Muscle layer of colon (tissue), 2 donors: ENCODE results near the gene SWSAP1.
"Not testable (repeated sequence)": the region's sequence is repeated elsewhere in the genome, so short reads cannot be mapped to it uniquely, and the experiment has no call there.

Experiments
- H3K27ac ChIP-seq: one replicate; pipeline ENCODE4 v1.7.0; 2013; ENCODE audit warnings: low read depth, mild to moderate bottlenecking, low read length, moderate library complexity
- H3K27me3 ChIP-seq, 2 donors: one replicate each; pipeline ENCODE4 v1.7.0; 2013; ENCODE audit warnings: low read length in 2 of 2, mild to moderate bottlenecking in 2 of 2; ENCODE audit not compliant: insufficient read depth in 2 of 2, control insufficient read depth in 1 of 2
- H3K36me3 ChIP-seq: one replicate; pipeline ENCODE4 v1.7.0; 2013; ENCODE audit warnings: mild to moderate bottlenecking, low read length; ENCODE audit not compliant: insufficient read depth
- H3K4me1 ChIP-seq: one replicate; pipeline ENCODE4 v1.7.0; 2013; ENCODE audit warnings: mild to moderate bottlenecking, low read length; ENCODE audit not compliant: insufficient read depth
- H3K4me3 ChIP-seq, 2 donors: one replicate each; pipeline ENCODE4 v1.7.0; 2013; ENCODE audit warnings: low read length in 2 of 2, low read depth in 1 of 2, mild to moderate bottlenecking in 1 of 2, moderate library complexity in 1 of 2
- H3K9ac ChIP-seq: one replicate; pipeline ENCODE4 v1.7.0; 2013; ENCODE audit warnings: low read length
- H3K9me3 ChIP-seq: one replicate; pipeline ENCODE4 v1.7.0; 2013; ENCODE audit warnings: mild to moderate bottlenecking, low read length
- donor health status: abdominal sarcoma.
- donor health status: Adenocarcinoma of cecum.

SWSAP1 gene

DNA sequence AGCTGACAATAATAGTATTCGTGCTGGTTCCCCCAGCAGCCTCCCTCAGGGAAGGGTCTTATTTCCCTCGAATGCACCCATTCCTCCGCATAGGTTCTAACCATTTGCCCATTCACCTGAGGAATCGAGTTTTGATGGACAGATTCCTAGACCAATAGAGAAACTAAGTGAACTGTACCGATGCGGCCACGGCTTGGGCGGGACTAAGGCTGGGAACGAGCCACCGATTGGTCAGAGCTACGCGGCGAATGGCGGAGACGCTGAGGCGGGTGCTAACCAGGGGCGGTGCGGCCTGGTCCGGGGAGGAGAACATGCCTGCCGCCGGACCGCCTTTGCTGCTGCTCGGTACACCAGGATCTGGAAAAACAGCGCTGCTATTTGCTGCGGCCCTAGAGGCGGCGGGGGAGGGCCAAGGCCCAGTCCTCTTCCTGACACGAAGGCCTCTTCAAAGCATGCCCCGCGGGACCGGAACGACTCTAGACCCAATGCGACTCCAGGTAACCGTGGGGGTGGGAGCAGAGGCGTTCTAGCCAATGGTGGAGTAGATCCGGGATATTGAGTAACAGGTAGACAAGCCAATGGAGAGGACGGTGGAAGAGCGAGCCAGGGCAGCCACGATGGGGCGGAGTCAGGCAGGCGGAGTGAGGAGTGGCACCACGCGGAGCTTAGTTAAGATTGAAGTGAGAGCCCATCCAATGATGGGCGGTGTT is at the start of gene SWSAP1:
Gene SWSAP1 (plus strand): TSS at position 234 of the 710 bp plus-strand sequence. CDS start 15 bp downstream, at position 249.
- H3K4me3 ChIP-seq: peak within 1 kb of the TSS; percentile 43 to 67
- H3K36me3 ChIP-seq: no peaks in the 10 kb centered on the region
- H3K9me3 ChIP-seq: no peaks in the 10 kb centered on the region
- H3K4me1 ChIP-seq: peaks cover 40% of the 10 kb centered on the region
- H3K9ac ChIP-seq: peak within 1 kb of the TSS; percentile 35
- H3K27ac ChIP-seq: peak within 1 kb of the TSS; percentile 93
- H3K27me3 ChIP-seq: no peaks in the 10 kb centered on the region

DNA sequence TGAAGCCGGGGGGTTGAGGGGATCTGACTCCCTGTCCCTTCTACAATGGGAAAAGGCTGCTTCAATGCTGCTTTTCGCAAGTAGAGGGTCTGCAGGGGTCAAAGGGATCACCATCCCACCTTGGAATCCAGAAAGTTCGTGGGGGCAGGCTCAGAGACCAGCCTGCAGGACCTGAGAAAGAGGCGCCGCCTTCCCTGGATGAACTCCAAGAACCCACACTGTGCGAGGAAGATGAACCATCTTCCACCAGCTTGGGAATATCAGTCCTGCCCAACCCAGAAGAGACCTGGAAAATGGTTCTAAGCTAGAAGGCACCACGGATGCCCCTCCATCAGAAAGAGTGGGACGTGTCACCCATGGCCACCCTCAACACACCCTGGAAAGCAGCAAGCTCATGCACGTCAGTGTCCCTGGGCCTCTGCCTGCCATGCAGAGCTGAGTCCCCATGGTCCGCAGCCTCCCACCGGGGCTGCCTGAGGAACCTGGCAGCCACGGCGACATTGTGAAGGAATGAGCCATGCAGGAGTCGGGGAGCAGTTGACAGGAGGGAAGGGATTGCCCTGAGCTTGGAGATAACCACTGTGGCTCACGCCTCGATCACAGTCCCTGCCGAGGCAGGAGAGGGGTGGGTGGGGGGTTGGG is 49.6 kb upstream of the SWSAP1 start:
- H3K9ac ChIP-seq: no peak overlapping the region
- no peaks in the 10 kb centered on the region for H3K9me3 ChIP-seq
- H3K4me3 ChIP-seq: no peak overlapping the region
- H3K27me3 ChIP-seq: no peaks in the 10 kb centered on the region
- no peaks in the 10 kb centered on the region for H3K36me3 ChIP-seq
- no peak overlapping the region for H3K27ac ChIP-seq
- peaks cover 14% of the 10 kb centered on the region for H3K4me1 ChIP-seq

DNA sequence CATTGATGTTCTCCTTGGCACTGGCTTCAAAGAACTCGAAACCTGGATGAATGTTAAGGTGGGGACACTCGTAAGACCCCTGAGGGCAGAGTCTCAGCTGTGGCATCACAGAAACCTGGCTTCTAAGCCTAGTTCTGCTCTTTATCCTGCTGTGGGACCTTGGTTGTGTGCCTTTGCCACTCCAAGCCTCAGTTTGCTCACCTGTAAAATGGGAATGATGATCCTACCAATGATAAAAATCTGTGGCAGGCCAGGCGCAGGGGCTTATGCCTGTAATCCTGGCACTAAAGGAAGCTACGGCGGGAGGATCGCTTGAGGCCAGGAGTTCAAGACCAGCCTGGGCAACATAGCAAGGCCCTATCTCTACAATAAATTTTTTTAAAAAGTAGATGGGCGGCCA is 48.9 kb upstream of the SWSAP1 start:
- no peak overlapping the region for H3K9ac ChIP-seq
- H3K4me1 ChIP-seq: peaks cover 14% of the 10 kb centered on the region
- no peaks in the 10 kb centered on the region for H3K9me3 ChIP-seq
- no peaks in the 10 kb centered on the region for H3K27me3 ChIP-seq
- H3K36me3 ChIP-seq: no peaks in the 10 kb centered on the region
- H3K4me3 ChIP-seq: no peak overlapping the region
- H3K27ac ChIP-seq: no peak overlapping the region

DNA sequence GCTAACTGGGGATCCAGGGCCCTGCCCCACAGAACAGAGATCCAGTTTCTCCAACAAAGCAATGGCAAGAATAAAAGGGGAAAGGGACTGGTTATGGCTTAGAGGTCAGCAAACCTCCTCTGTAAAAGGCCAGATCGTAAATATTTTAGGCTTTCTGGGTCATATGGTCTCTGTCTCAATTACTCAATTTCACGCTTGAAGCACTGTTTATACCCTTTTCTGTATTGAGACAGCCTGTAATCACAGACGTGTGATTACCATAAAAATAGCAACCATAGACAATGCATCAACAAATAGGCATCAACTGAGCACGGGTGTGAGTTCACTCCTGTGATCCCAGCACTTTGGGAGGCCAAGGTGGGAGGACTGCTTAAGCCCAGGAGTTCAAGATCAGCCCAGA is 44.3 kb upstream of the SWSAP1 start:
- Histone ChIP-seq H3K4me1 (no peaks in the 10 kb centered on the region), H3K9me3 (no peaks in the 10 kb centered on the region), H3K4me3 (no peak overlapping the region), H3K27me3 (no peaks in the 10 kb centered on the region), H3K9ac (no peak overlapping the region), H3K36me3 (peaks cover 23% of the 10 kb centered on the region), H3K27ac (no peak overlapping the region)

DNA sequence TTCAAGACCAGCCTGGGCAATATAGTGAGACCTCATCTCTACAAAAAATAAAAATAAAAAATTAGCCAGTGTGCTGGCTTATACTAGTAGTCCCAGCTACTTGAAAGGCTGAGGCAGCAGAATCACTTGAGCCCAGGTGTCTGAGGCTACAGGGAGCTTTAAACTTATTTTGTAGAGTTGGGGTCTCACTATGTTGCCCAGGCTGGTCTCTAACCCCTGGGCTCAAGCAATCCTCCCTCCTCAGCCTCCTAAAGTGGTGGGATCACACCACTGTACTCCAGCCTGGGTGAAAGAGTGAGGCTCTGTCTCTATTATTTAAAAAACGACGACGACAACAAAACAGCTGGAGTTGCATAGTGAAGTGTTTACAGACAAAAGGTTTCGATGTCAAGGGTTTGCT is 43.0 kb upstream of the SWSAP1 start:
- no peaks in the 10 kb centered on the region for H3K4me1 ChIP-seq
- H3K27me3 ChIP-seq: no peaks in the 10 kb centered on the region
- H3K9ac ChIP-seq: no peak overlapping the region
- H3K27ac ChIP-seq: no peak overlapping the region
- no peaks in the 10 kb centered on the region for H3K9me3 ChIP-seq
- no peak overlapping the region for H3K4me3 ChIP-seq
- H3K36me3 ChIP-seq: peaks cover 35% of the 10 kb centered on the region

GRCh38 chr19:11332822-11333221 is 41.6 kb upstream of the SWSAP1 start:
- no peaks in the 10 kb centered on the region for H3K27me3 ChIP-seq
- no peak overlapping the region for H3K4me3 ChIP-seq
- no peak overlapping the region for H3K9ac ChIP-seq
- H3K27ac ChIP-seq: no peak overlapping the region
- peaks cover 35% of the 10 kb centered on the region for H3K36me3 ChIP-seq
- no peaks in the 10 kb centered on the region for H3K4me1 ChIP-seq
- no peaks in the 10 kb centered on the region for H3K9me3 ChIP-seq

DNA sequence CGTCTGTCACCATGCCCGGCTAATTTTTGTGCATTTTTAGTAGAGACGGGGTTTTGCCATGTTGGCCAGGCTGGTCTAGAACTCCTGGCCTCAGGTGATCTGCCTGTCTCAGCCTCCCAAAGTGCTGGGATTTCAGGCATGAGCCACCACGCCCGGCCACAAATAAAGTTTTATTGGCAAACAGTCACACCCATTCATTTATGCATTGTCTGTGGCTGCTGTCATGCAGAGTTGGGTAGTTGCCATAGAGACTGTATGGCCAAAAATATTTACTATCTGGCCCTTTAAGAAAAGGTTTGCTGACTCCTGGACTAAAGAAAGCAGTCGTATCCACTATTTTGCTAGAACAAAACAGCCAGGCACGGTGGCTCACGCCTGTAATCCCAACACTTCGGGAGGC is 40.6 kb upstream of the SWSAP1 start:
- not testable (repeated sequence) for H3K27me3 ChIP-seq, H3K27ac ChIP-seq, H3K4me1 ChIP-seq, H3K9me3 ChIP-seq, H3K4me3 ChIP-seq, H3K9ac ChIP-seq
- peaks cover 35% of the 10 kb centered on the region for H3K36me3 ChIP-seq

DNA sequence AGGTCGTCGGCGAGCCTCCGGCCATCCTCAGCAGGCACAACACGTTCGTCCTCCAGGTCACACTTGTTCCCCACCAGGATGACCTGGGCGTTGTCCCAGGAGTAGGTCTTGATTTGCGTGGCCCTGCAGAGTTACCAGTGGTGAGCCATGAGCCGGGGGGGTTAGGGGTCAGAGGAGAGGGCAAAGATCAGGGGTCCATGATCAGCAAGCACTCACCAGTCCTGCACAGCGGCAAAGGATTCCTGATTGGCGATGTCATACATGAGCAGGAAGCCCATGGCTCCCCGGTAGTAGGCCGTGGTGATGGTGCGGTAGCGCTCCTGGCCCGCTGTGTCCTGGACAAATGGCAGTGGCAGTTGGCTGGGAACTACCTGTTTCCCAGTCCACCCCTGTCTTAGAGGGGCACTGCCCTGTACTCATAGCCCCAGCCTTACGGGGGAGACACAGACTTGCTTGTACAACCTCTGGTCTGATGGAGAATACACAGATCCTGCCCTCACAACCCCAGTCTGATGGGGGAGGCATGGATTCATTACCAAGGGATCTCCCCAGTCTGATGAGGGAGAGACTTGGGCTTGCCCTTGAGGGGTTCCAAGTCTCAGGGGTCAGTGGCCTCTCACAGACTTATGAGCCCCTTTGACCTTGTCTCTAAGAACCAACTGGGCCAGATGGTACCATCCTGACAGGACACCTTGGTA is 38.9 kb upstream of the SWSAP1 start:
- Histone ChIP-seq H3K36me3 (peaks cover 35% of the 10 kb centered on the region), H3K4me1 (peaks cover 9% of the 10 kb centered on the region), H3K9ac (no peak overlapping the region), H3K27me3 (no peaks in the 10 kb centered on the region), H3K9me3 (no peaks in the 10 kb centered on the region), H3K27ac (no peak overlapping the region), H3K4me3 (no peak overlapping the region)

- Histone ChIP-seq H3K27me3 (no peaks in the 10 kb centered on the region), H3K9ac (no peak overlapping the region), H3K4me1 (peaks cover 9% of the 10 kb centered on the region), H3K9me3 (no peaks in the 10 kb centered on the region), H3K27ac (no peak overlapping the region), H3K36me3 (peaks cover 42% of the 10 kb centered on the region), H3K4me3 (no peak overlapping the region)
Observed at GRCh38 chr19:11337080-11337479, 37.4 kb upstream of the SWSAP1 start.

DNA sequence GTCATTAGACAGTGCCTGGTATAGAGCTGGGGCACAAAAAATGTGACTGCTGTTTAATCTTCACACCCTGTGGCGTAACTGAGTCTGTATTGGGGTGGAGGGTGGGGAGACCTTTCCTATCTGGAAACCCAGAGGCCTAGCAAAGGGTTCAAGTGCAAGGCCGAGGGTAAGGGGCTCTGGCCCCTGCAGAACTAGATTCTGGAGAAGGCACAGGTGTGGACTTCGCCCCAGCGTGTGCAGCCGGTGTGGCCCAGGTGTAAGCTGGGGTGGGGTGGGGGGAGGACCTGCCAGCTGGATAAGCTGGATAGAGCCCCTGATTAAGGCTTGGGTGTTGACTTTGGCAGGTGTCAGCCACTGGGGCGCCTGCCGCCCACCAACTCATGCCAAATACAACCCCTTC is 36.3 kb upstream of the SWSAP1 start:
- no peaks in the 10 kb centered on the region for H3K9me3 ChIP-seq
- peaks cover 42% of the 10 kb centered on the region for H3K36me3 ChIP-seq
- H3K9ac ChIP-seq: peak overlapping the region; percentile 57
- H3K27me3 ChIP-seq: no peaks in the 10 kb centered on the region
- H3K4me1 ChIP-seq: peaks cover 9% of the 10 kb centered on the region
- no peak overlapping the region for H3K27ac ChIP-seq
- no peak overlapping the region for H3K4me3 ChIP-seq

DNA sequence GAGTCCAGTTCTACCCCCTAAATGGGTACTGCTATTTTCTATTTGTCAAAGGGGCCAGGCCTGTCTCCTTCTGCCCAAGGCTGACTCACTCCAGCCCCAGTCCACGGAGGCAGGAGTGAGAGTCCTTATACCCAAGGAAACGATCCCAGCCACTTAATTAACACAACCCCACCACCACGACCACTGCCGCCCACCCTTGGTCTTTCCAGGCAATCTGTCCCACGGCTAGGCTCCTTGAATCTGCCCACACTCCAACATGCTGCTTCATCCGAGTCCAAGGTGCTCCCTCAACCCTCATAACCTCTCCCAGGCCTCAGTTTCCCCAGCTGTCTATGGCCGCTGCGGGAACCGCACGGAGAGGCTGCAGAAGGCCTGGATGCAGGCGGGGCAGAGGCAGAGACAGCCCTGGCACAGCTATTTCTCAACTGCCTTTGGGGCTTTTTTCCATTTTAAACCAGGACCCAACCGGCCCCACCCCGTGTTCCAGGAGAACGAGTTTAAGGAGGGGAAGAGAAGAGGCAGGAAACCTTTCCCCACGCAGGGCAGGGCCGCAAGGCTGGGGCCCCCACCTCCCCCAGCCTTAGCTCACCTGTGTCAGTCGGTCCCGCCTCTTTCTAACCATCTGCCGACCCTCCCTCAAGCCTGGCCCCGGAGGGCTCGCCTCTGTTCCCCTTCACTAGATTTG is 35.8 kb upstream of the SWSAP1 start:
- Histone ChIP-seq H3K9me3 (no peaks in the 10 kb centered on the region), H3K9ac (peak overlapping the region; percentile 57), H3K27me3 (no peaks in the 10 kb centered on the region), H3K4me1 (peaks cover 9% of the 10 kb centered on the region), H3K4me3 (peak overlapping the region; percentile 74 to 86), H3K36me3 (peaks cover 37% of the 10 kb centered on the region), H3K27ac (peak overlapping the region; percentile 79)
